Testis (tissue), 2 donors: Measurements from ENCODE around the gene CHST8.

ENCODE experiments used
- CTCF ChIP-seq, 3 experiments: fragments of 450-650 bp in 2 of 3; fragments of 200-600 bp in 1 of 3; sonication (generic) in 1 of 3; IDR thresholded peaks; one replicate each; pipeline ENCODE4 v1.5.1; 2016 to 2019; ENCODE audit warnings: antibody characterized with exemption in 3 of 3, mild to moderate bottlenecking in 2 of 3, moderate library complexity in 1 of 3
- POLR2A ChIP-seq: fragments of 450-650 bp; IDR thresholded peaks from one replicate; pipeline ENCODE4 v1.6.1; 2017; ENCODE audit warnings: antibody characterized with exemption, mild to moderate bottlenecking, moderate library complexity

DNA sequence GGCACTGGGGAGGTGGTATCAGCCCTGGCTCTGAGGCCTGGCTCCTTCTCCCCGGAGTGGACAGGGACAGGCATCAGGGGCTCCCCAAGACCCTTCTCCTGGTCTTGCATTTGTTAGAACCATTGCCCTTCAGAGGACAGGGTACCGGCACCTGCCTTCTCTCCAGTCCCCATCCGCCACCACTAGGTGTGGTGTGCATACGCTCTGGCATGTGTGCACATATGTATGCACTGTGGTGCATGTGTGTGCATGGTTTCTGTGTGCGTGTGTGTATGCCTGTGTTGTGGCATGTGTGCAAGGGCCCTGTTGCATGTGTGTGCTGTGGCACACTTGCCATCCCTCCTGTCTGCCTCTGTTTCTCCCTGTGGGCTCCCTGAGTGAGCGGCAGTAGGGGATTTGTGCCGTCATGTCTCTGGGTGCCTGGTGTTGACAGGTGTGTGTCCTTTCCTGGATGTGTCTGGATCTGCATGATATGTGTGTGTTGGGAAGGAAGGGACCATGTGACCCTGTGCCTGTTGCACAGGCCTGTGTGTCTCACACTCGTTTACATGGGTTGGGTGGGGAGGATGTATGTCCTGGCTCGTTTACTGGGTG lies 184.2 kb downstream of the CHST8 start:
- TF ChIP-seq POLR2A (no peak), CTCF (IDR thresholded peaks at IDR 0.05) (no peak)
